GM19324 (cell line): Measurements from ENCODE around the gene C9orf85.
"Not testable (repeated sequence)": the region's sequence is repeated elsewhere in the genome, so short reads cannot be mapped to it uniquely, and the experiment has no call there.

ENCODE experiments used
- ATAC-seq: cut with Tn5 transposase; IDR thresholded peaks from one replicate; pipeline ENCODE4 v1.9.1; 2021; ENCODE audit warnings: mild to moderate bottlenecking, moderate library complexity; ENCODE audit not compliant: unreplicated experiment, low FRiP score

C9orf85 gene

GRCh38 chr9:71911061-71911907 is at the start of gene C9orf85, which contains the start of gene ABHD17B:
TSS of gene C9orf85 (plus strand) at chr9:71911639. CDS start at chr9:71911735, 96 bp downstream.
TSS of gene ABHD17B (minus strand) at chr9:71911193. CDS start at chr9:71875080, 36,113 bp downstream.
- peak; percentile 96 for ATAC-seq

DNA sequence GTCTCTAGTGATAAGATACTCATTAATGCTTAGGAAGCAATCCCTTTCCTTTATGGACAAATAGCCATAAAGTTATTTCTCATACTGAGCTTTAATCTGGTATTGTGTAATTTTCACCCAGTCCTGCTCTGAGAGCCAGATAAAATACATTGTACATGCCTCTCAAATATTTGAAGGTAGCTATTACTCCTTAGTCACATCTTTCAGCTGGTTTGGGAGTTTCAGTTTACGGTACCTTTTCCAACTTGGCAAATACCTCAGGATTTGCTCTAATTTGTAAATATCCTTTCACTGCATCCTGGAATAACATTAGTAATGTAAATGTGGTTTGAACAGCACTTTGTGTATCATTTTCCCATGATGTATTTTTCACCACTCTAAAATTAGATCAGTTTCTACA is 47.8 kb upstream of the C9orf85 start:
- no peak for ATAC-seq

DNA sequence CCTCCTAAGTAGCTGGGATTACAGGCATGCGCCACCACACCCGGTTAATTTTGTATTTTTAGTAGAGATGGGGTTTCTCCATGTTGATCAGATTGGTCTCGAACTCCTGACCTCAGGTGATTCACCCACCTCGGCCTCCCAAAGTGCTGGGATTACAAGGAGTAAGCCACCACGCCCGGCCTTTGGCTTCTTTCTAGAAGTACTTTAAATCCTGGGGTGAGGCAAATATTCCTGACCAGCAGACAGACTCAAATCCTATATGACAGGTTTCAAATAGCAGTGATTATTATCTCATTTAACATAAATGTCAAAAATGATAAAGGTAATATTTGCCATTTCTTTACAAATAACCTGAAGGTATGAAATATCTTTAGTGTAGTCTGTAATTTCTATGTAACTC is 36.1 kb upstream of the C9orf85 start:
- ATAC-seq, result no peak

DNA sequence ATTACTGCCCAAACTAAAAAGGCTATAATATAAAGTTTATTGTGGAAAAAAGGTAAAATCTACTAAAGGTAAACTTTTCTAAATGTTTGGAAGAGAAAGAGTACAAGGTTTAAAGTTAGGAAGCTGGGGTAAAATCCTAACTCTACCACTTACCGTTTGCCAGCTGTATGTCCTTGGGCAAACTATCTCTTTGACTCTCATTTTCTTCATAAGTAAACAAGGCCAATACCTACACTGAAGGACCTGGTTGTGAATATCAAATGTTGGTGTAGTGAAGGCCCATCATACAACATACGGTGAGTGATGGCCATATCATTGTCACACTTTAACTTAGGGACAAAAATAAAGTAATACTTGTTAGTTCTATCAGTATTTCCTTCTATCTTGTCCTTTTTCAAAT is 35.3 kb upstream of the C9orf85 start:
- no peak for ATAC-seq

DNA sequence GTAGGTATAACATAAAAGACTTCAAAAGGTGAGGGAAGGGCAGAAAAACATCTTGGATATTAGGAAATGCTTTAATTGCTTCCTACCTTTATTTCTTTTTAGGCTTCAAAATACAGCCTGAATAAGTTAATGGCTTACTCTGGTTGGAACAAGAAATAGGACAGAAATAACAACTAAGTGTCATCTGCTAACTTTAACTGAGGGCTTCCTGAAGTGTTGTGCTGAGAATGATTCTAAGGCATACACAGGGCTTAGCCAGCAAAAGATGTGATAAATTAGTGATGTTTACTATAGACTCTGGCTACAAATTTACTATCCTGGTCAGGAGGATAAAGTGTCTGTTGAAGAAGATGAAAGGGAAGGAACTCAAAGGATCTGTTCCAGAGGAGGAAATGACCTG is 34.6 kb upstream of the C9orf85 start:
- ATAC-seq, result no peak

- no peak for ATAC-seq
Measured at GRCh38 chr9:71878327-71879274, 32.8 kb upstream of the C9orf85 start.

GRCh38 chr9:71879644-71880174 is 31.7 kb upstream of the C9orf85 start:
- ATAC-seq, result no peak

DNA sequence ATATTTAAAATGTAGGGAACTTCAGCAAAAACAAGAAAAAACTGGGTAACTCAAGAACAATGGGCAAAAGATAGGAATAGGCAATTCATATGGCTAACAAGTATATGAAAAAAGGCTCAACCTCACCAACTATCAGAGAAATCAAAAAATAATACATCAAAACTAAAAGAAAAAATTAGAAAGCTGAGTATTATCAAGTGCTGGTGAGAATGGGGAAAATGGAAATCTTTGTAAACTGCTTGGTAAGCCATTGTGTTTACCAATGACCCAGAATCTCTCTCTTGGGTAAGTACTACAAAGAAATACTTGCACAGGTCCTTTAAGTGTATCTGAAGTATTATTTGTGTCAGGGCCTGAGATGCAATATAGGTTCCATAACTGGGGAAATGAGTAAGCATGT is 27.4 kb upstream of the C9orf85 start:
- ATAC-seq, result no peak

DNA sequence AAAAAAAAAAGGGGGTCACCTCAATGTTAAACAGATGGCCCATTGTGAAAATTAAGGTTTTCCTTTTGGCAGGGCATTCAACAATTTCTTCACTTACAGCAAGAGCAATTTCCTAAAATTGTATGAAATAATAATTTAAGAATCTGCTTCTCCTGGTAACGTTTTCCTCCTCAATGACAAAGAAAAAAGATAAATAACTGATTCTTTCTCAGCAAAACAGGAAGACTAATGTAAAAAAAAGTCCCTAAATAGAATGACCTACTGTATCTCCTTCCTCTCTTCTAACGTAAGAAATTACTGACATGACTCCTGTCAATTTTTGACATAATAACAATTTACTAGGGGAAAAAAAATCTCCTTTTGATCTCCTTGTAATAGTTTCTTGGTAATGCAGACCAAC is 26.0 kb upstream of the C9orf85 start:
- ATAC-seq, result no peak

- ATAC-seq, result no peak
Measured at GRCh38 chr9:71886015-71886414, 25.4 kb upstream of the C9orf85 start.

DNA sequence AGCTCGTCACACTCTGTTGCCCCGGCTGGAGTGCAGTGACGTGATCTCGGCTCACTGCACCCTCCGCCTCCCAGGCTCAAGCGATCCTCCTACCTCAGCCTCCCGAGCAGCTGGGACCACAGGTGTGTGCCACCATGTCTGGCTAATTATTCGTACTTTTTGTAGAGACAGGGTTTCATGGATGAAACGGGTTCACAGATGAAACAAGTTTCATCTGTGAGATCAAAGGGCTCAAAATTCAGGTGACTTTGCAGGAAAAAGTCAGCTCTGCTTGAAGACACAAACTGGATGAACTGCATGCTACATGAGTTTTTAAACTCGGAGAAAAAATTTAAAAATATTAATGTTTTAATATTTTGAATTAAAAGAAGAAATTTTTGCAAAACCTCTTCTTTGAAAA is 24.9 kb upstream of the C9orf85 start:
- ATAC-seq, result no peak

GRCh38 chr9:71887362-71887761 is 24.1 kb upstream of the C9orf85 start:
- ATAC-seq, result no peak

DNA sequence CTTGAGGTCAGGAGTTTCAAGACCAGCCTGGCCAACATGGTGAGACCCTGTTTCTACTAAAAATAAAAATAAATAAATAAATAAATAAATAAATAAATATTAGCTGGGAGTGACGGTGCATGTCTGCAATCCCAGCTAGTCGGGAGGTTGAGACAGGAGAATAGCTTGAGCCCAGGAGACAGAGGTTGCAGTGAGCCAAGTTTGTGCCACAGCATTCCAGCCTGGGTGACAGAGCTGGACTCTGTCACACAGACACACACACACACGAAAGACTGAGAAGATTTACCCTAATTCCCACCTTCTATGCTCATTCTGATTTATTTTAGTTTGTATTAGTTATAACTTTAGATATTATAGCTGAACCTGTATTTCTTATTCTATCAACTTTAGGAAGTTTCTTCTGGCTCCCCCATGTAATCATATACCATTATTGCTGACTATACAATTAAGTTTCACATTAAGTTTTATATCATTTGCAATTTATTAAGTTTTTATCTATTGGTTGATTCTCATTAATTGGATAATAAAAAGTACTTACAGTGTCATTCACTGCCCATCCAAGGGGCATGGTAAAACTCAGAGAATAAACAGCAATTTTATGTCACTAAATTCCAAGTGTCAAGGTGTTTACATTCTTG is 21.3 kb upstream of the C9orf85 start:
- ATAC-seq, result no peak

GRCh38 chr9:71891557-71892189 is 19.8 kb upstream of the C9orf85 start:
- peak; percentile 40 for ATAC-seq

- no peak for ATAC-seq
Measured at GRCh38 chr9:71895117-71895516, 16.3 kb upstream of the C9orf85 start.

DNA sequence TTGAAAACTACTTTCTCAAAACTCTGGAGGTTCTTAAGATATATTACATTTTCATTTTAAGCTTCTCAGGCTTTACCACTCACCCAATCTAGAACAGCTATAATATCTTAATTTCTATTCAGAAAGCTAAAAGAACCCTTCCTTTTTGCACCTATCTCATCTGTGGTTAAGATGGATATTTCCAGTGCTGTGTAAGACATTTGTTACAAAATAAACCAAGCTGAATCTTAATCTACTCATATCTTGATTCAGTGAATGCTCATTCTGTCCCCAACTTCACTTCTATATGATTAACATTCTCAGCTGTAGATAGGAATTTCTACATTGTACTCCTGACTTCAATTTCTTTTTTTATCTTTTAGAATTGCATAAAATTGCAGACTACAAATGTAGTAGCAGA is 15.5 kb upstream of the C9orf85 start:
- no peak for ATAC-seq

DNA sequence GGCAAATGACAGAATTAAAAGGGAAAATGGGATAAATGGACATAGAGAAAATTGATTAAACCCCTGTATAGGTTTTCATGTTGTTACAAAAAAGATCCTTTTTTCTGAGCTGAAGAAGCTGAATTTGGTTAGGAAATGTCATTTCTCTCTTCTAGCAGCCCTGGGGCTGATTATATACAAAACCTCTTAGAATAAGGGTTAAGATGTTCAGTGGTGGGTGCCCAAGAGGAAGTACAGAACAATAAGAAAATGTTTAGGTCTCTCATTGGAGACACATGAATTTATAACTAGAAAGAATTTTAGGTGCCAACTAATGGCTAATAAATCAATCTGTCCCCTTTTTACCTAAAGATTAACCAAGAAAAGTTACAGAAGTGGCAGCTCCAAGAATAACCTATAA is 14.7 kb upstream of the C9orf85 start:
- no peak for ATAC-seq

GRCh38 chr9:71897577-71897976 is 13.9 kb upstream of the C9orf85 start:
- peak; percentile 36 for ATAC-seq

GRCh38 chr9:71898756-71899155 is 12.7 kb upstream of the C9orf85 start:
- not testable (repeated sequence) for ATAC-seq
